Endodermal cell (in vitro differentiated cells): ENCODE data around the gene YIPF1. TPM values are rescaled to one million over a fixed set of nuclear protein-coding genes. Genes with fewer than 3 reads are reported as not detected.

Experiments
- DNase-seq: peaks from one replicate; pipeline ENCODE4 v3.0.0-alpha.2; 2017
- H3K27ac ChIP-seq: 2 replicates; pipeline ENCODE4 v1.5.1; 2013; ENCODE audit warnings: mild to moderate bottlenecking, low read depth, low read length, moderate library complexity
- H3K27me3 ChIP-seq: 2 replicates; pipeline ENCODE4 v1.6.1; 2013; ENCODE audit warnings: mild to moderate bottlenecking, low read length, moderate library complexity; ENCODE audit not compliant: insufficient read depth, control insufficient read depth, poor library complexity, severe bottlenecking
- H3K36me3 ChIP-seq: 2 replicates; pipeline ENCODE4 v1.7.0; 2013; ENCODE audit warnings: mild to moderate bottlenecking, low read length, moderate library complexity; ENCODE audit not compliant: control insufficient read depth, insufficient read depth
- H3K4me1 ChIP-seq: one replicate; pipeline ENCODE4 v1.7.0; 2013; ENCODE audit warnings: low read length; ENCODE audit not compliant: control insufficient read depth, insufficient read depth
- H3K4me3 ChIP-seq: 2 replicates; pipeline ENCODE4 v1.5.1; 2013; ENCODE audit warnings: mild to moderate bottlenecking, low read length, moderate library complexity
- H3K9ac ChIP-seq: 2 replicates; pipeline ENCODE4 v1.6.1; 2013; ENCODE audit warnings: mild to moderate bottlenecking, low read length, moderate library complexity; ENCODE audit not compliant: poor library complexity, severe bottlenecking; ENCODE audit errors: extremely low read depth
- H3K9me3 ChIP-seq: 2 replicates; pipeline ENCODE4 v1.6.1; 2013; ENCODE audit warnings: mild to moderate bottlenecking, low read length, moderate library complexity; ENCODE audit not compliant: control insufficient read depth
- H3K27ac Mint-ChIP-seq: 2 replicates; pipeline ENCODE4 v1.8.0; 2020; ENCODE audit warnings: mixed read lengths
- H3K27me3 Mint-ChIP-seq: 2 replicates; pipeline ENCODE4 v1.8.0; 2021; ENCODE audit warnings: mild to moderate bottlenecking, mixed read lengths; ENCODE audit not compliant: insufficient read depth
- H3K36me3 Mint-ChIP-seq: 2 replicates; pipeline ENCODE4 v1.8.0; 2020; ENCODE audit warnings: low read depth, mixed read lengths
- H3K4me1 Mint-ChIP-seq: 2 replicates; pipeline ENCODE4 v1.8.0; 2020; ENCODE audit warnings: mixed read lengths
- H3K4me3 Mint-ChIP-seq: 2 replicates; pipeline ENCODE4 v1.8.0; 2020; ENCODE audit warnings: mild to moderate bottlenecking, moderate library complexity, mixed read lengths
- H3K9me3 Mint-ChIP-seq: 2 replicates; pipeline ENCODE4 v1.8.0; 2020; ENCODE audit warnings: mild to moderate bottlenecking, mixed read lengths
- WGBS, 2 experiments: methylation state at CpG; one replicate each; pipeline versions ENCODE4 v1.1.5 to v1.1.7; 2013; ENCODE audit warnings: missing lambda C conversion rate in 2 of 2, mixed read lengths in 1 of 2; ENCODE audit not compliant: insufficient coverage in 1 of 2, insufficient read length in 1 of 2; 5-methylcytosine and 5-hydroxymethylcytosine counted together
- total RNA-seq, 2 donors: library from RNA; stranded (reverse); fragmentation: NEBNext Ultra II Directional in 1 of 2; extraction: Animal tissue kit (Norgen Biotek cat#: 25700) in 1 of 2; gene quantifications; 2 replicates in 1 of 2; 3 replicates in 1 of 2; pipeline ENCODE4 v1.2.1, GENCODE V29; 2021
- TF ChIP-seq, protein P1 (sequence below): fragments of 200-600 bp; sonication (generic); conservative IDR thresholded peaks from 2 replicates; pipeline ENCODE4 v1.5.0; 2021; ENCODE audit warnings: antibody characterized with exemption, mild to moderate bottlenecking

YIPF1 gene
- total RNA-seq, 2 donors from 2014 or later = 32.7 to 32.8 TPM

DNA sequence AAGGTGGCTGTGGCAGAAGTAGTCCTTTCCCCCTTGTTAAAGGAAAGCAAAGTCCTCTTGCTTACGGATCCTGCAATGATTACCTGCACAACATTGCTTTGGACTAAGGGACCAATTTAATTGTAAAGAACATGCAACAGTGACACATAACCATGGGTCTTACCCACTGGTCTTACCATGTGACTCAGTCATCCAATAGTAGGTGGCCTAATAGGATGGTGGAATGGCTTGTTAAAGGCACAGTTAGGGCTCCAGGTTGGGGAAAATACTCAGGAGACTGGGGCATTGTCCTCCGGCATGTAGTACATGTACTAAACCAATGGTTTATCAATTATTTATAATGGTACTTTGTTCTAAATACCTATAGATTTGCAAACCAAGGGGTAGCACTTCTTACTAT, 2.1 kb upstream of the YIPF1 start:
- Mint-ChIP-seq H3K27ac (no peak overlapping the region), H3K27me3 (peaks cover 8% of the 10 kb centered on the region), H3K4me1 (peaks cover 23% of the 10 kb centered on the region), H3K4me3 (no peak overlapping the region), H3K36me3 (peaks cover 8% of the 10 kb centered on the region), H3K9me3 (no peaks in the 10 kb centered on the region)
- Histone ChIP-seq H3K9ac (no peak overlapping the region), H3K4me3 (no peak overlapping the region), H3K36me3 (no peaks in the 10 kb centered on the region), H3K27ac (no peak overlapping the region), H3K4me1 (peaks cover 12% of the 10 kb centered on the region), H3K9me3 (no peaks in the 10 kb centered on the region), H3K27me3 (no peaks in the 10 kb centered on the region)
- TF ChIP-seq, protein P1, sequence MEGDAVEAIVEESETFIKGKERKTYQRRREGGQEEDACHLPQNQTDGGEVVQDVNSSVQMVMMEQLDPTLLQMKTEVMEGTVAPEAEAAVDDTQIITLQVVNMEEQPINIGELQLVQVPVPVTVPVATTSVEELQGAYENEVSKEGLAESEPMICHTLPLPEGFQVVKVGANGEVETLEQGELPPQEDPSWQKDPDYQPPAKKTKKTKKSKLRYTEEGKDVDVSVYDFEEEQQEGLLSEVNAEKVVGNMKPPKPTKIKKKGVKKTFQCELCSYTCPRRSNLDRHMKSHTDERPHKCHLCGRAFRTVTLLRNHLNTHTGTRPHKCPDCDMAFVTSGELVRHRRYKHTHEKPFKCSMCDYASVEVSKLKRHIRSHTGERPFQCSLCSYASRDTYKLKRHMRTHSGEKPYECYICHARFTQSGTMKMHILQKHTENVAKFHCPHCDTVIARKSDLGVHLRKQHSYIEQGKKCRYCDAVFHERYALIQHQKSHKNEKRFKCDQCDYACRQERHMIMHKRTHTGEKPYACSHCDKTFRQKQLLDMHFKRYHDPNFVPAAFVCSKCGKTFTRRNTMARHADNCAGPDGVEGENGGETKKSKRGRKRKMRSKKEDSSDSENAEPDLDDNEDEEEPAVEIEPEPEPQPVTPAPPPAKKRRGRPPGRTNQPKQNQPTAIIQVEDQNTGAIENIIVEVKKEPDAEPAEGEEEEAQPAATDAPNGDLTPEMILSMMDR = no peak
- 88 to 100% methylated on average over 1 of the region's 2 CpGs for WGBS, 2 experiments
- peak; percentile 30 for DNase-seq

- H3K9ac ChIP-seq = no peak overlapping the region
- H3K36me3 Mint-ChIP-seq = peaks cover 12% of the 10 kb centered on the region
- DNase-seq = no peak
- no peaks in the 10 kb centered on the region for H3K9me3 ChIP-seq
- H3K27ac Mint-ChIP-seq = no peak overlapping the region
- H3K4me1 ChIP-seq = peaks cover 12% of the 10 kb centered on the region
- no peaks in the 10 kb centered on the region for H3K9me3 Mint-ChIP-seq
- H3K27me3 ChIP-seq = no peaks in the 10 kb centered on the region
- peak overlapping the region; percentile 54 for H3K4me3 ChIP-seq
- H3K4me1 Mint-ChIP-seq = peaks cover 26% of the 10 kb centered on the region
- H3K36me3 ChIP-seq = no peaks in the 10 kb centered on the region
- H3K27ac ChIP-seq = no peak overlapping the region
- H3K27me3 Mint-ChIP-seq = peaks cover 8% of the 10 kb centered on the region
- H3K4me3 Mint-ChIP-seq = no peak overlapping the region
- TF ChIP-seq, protein P1 = no peak
- 64 to 77% methylated on average over 2 of the region's 2 CpGs for WGBS, 2 experiments
Measured at GRCh38 chr1:53891018-53891417, 1.4 kb upstream of the YIPF1 start.

DNA sequence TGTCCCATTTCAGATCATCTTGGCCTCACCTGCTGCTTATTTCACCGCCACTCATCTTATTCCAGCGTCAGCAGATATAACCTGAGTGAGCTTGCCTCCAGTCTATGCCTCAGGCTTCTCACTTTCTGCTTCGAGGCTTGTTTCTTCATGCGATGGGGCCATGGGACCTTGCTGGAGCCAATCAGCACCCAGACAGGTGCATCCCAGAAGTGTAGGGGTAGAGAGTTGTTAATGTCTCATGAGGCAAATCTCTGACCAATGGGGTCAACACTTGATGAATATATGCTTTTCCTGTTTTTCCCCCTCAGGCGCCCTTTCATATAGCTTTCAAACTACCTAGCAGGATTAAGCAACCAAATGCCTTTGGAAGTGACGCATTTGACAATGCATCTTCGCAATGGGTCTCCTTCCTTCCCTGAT, 935 bp upstream of the YIPF1 start:
- peaks cover 17% of the 10 kb centered on the region for H3K36me3 Mint-ChIP-seq

More for the DNA sequence above, 935 bp upstream of the YIPF1 start:
- no peaks in the 10 kb centered on the region for H3K36me3 ChIP-seq
- H3K4me1 Mint-ChIP-seq = peaks cover 26% of the 10 kb centered on the region
- no peaks in the 10 kb centered on the region for H3K9me3 ChIP-seq
- H3K27me3 Mint-ChIP-seq = peaks cover 5% of the 10 kb centered on the region
- TF ChIP-seq, protein P1 = no peak
- H3K27me3 ChIP-seq = no peaks in the 10 kb centered on the region
- H3K4me3 ChIP-seq = peak overlapping the region; percentile 96
- no peak overlapping the region for H3K9ac ChIP-seq
- H3K4me3 Mint-ChIP-seq = peak overlapping the region; percentile 89
- peak; percentile 49 for DNase-seq
- no peaks in the 10 kb centered on the region for H3K9me3 Mint-ChIP-seq
- 92 to 98% methylated on average over 7 of the region's 7 CpGs for WGBS, 2 experiments
- H3K4me1 ChIP-seq = peaks cover 12% of the 10 kb centered on the region
- H3K27ac ChIP-seq = no peak overlapping the region
- H3K27ac Mint-ChIP-seq = no peak overlapping the region
